ENCODE results near the gene LARGE1.

- TF ChIP-seq CTCF (IDR thresholded peaks at IDR 0.05; ENCODE audit: low read depth, low read length) (no peak), POLR2A (IDR thresholded peaks at IDR 0.05; ENCODE audit: extremely low read depth, insufficient read length) (no peak), MYC (IDR thresholded peaks at IDR 0.05; ENCODE audit: low read depth, low read length) (no peak), MAX (IDR thresholded peaks at IDR 0.05; ENCODE audit: low read depth, low read length) (no peak)
Measured at GRCh38 chr22:33353502-33353901, 566.8 kb downstream of the LARGE1 start.

All from NB4 (cell line).